SK-N-SH (cell line): Measurements from ENCODE around the gene BMPR1A. TPM values are rescaled to one million over a fixed set of nuclear protein-coding genes. Genes with fewer than 3 reads are reported as not detected.

Experiments used
- CTCF ChIA-PET: fragments of 300-600, 350-600 bp; formaldehyde crosslinking; extraction: SDS; loops from one replicate; lab custom pipeline; 2021; lab: Yijun Ruan, JAX
- POLR2A ChIA-PET: fragments of 350-600 bp; sonication (Branson Sonifier 250); formaldehyde crosslinking; extraction: SDS; loops from one replicate; lab custom pipeline; 2020; ENCODE audit warnings: antibody characterized with exemption, inconsistent platforms; lab: Yijun Ruan, JAX
- DNase-seq: peaks from one replicate; pipeline ENCODE4 v3.0.0; 2012
- H2AFZ ChIP-seq: fragments of 200-600 bp; sonication (generic); 2 replicates; pipeline ENCODE4 v1.8.1; 2016; ENCODE audit warnings: antibody characterized with exemption, mild to moderate bottlenecking, low read depth
- H3F3A ChIP-seq: fragments of 200-600 bp; sonication (generic); replicated peaks from 2 replicates; pipeline ENCODE3; 2016; ENCODE audit warnings: antibody characterized with exemption, mild to moderate bottlenecking; ENCODE audit not compliant: insufficient read depth
- H3K27ac ChIP-seq, 2 experiments: fragments of 200-500 bp in 1 of 2; fragments of 200-600 bp in 1 of 2; sonication (Bioruptor generic) in 1 of 2; sonication (generic), shearing (Covaris generic) in 1 of 2; 2 replicates each; pipeline versions ENCODE4 v1.5.1 to v1.6.1; 2014 to 2016; ENCODE audit warnings: low read depth in 2 of 2, inconsistent platforms in 1 of 2, low read length in 1 of 2, mild to moderate bottlenecking in 1 of 2, mixed read lengths in 1 of 2
- H3K27me3 ChIP-seq: fragments of 200-600 bp; sonication (generic), shearing (Covaris generic); 2 replicates; pipeline ENCODE4 v1.6.1; 2016; ENCODE audit warnings: mixed run types; ENCODE audit not compliant: insufficient read depth
- H3K36me3 ChIP-seq, 2 experiments: fragments of 200-500 bp in 1 of 2; fragments of 200-600 bp in 1 of 2; sonication (Bioruptor generic) in 1 of 2; sonication (generic) in 1 of 2; replicated peaks in 1 of 2; 2 replicates each; pipeline versions ENCODE3 to v1.5.1; 2014 to 2016; ENCODE audit warnings: low read length in 1 of 2, mild to moderate bottlenecking in 1 of 2; ENCODE audit not compliant: insufficient read depth in 2 of 2, control insufficient read depth in 1 of 2
- H3K4me1 ChIP-seq, 2 experiments: fragments of 200-500 bp in 1 of 2; fragments of 200-600 bp in 1 of 2; sonication (Bioruptor generic) in 1 of 2; sonication (generic), shearing (Covaris generic) in 1 of 2; 2 replicates each; pipeline versions ENCODE4 v1.5.1 to v1.6.1; 2014 to 2016; ENCODE audit warnings: low read depth in 1 of 2, low read length in 1 of 2, mixed run types in 1 of 2; ENCODE audit not compliant: insufficient read depth in 2 of 2, control insufficient read depth in 1 of 2
- H3K4me2 ChIP-seq: fragments of 200-600 bp; sonication (generic), shearing (Covaris generic); 2 replicates; pipeline ENCODE4 v1.6.1; 2017; ENCODE audit warnings: mixed run types
- H3K4me3 ChIP-seq, 2 experiments: fragments of 200-500 bp in 1 of 2; fragments of 200-600 bp in 1 of 2; sonication (Bioruptor generic) in 1 of 2; sonication (generic), shearing (Covaris generic) in 1 of 2; 2 replicates each; pipeline versions ENCODE4 v1.5.1 to v1.8.1; 2014 to 2016; ENCODE audit warnings: low read depth in 2 of 2, inconsistent platforms in 1 of 2, low read length in 1 of 2, mild to moderate bottlenecking in 1 of 2, mixed read lengths in 1 of 2, moderate library complexity in 1 of 2
- H3K79me2 ChIP-seq: fragments of 200-600 bp; sonication (generic); 2 replicates; pipeline ENCODE4 v1.8.1; 2017; ENCODE audit warnings: mild to moderate bottlenecking; ENCODE audit not compliant: insufficient read depth
- H3K9ac ChIP-seq: fragments of 200-600 bp; sonication (generic); 2 replicates; pipeline ENCODE4 v1.6.1; 2017; ENCODE audit warnings: mixed run types
- H3K9me2 ChIP-seq: fragments of 200-600 bp; sonication (generic); 2 replicates; pipeline ENCODE4 v1.6.1; 2017; ENCODE audit warnings: mixed run types
- H3K9me3 ChIP-seq: fragments of 200-600 bp; sonication (generic); 2 replicates; pipeline ENCODE4 v1.6.1; 2017; ENCODE audit warnings: mixed run types, mild to moderate bottlenecking, moderate library complexity
- H4K20me1 ChIP-seq: fragments of 200-600 bp; sonication (generic); 2 replicates; pipeline ENCODE4 v1.6.1; 2017; ENCODE audit warnings: mild to moderate bottlenecking, mixed run types; ENCODE audit not compliant: insufficient read depth
- EP300 ChIP-seq, 2 experiments: IDR thresholded peaks; 2 replicates each; pipeline versions ENCODE4 v1.4.0 to v1.6.1; 2012; ENCODE audit warnings: borderline replicate concordance in 1 of 2, low read depth in 1 of 2, low read length in 1 of 2
- EZH2phosphoT487 ChIP-seq: fragments of 200-600 bp; sonication (generic); IDR thresholded peaks from 2 replicates; pipeline ENCODE4 v1.6.1; 2017; ENCODE audit warnings: low read depth, mixed run types, mild to moderate bottlenecking, antibody characterized with exemption, moderate library complexity, borderline replicate concordance
- FOSL2 ChIP-seq: IDR thresholded peaks from 2 replicates; pipeline ENCODE4 v1.4.0; 2012; ENCODE audit warnings: low read depth, mild to moderate bottlenecking, moderate library complexity, borderline replicate concordance
- FOXJ3 ChIP-seq: sonication (generic); formaldehyde crosslinking; IDR thresholded peaks from 2 replicates; pipeline ENCODE4 v1.5.1; 2020; ENCODE audit warnings: mild to moderate bottlenecking, missing genetic modification reagents
- FOXM1 ChIP-seq: IDR thresholded peaks from 2 replicates; pipeline ENCODE4 v1.4.0; 2012; ENCODE audit warnings: low read depth, mild to moderate bottlenecking
- GABPA ChIP-seq: IDR thresholded peaks from 2 replicates; pipeline ENCODE4 v1.4.0; 2012; ENCODE audit warnings: low read depth, mild to moderate bottlenecking
- MEF2A ChIP-seq: IDR thresholded peaks from 2 replicates; pipeline ENCODE4 v1.4.0; 2012; ENCODE audit warnings: low read depth, borderline replicate concordance
- POLR2AphosphoS5 ChIP-seq: IDR thresholded peaks from 2 replicates; pipeline ENCODE4 v1.6.1; 2012; ENCODE audit warnings: low read depth, low read length
- RAD21 ChIP-seq: IDR thresholded peaks from 2 replicates; pipeline ENCODE4 v1.6.1; 2012; ENCODE audit warnings: mild to moderate bottlenecking, low read length
- RXRA ChIP-seq: IDR thresholded peaks from 2 replicates; pipeline ENCODE4 v1.4.0; 2012; ENCODE audit warnings: low read depth, mild to moderate bottlenecking, borderline replicate concordance
- SIN3A ChIP-seq: IDR thresholded peaks from 2 replicates; pipeline ENCODE4 v1.6.1; 2012; ENCODE audit warnings: low read depth, mild to moderate bottlenecking, low read length, moderate library complexity, borderline replicate concordance
- TAF1 ChIP-seq: IDR thresholded peaks from 2 replicates; pipeline ENCODE4 v1.6.1; 2012; ENCODE audit warnings: low read depth, mild to moderate bottlenecking, low read length, moderate library complexity, borderline replicate concordance
- TEAD4 ChIP-seq: IDR thresholded peaks from 2 replicates; pipeline ENCODE4 v1.4.0; 2012; ENCODE audit warnings: mild to moderate bottlenecking, borderline replicate concordance; ENCODE audit not compliant: insufficient read depth
- WGBS: methylation state at CpG from one replicate; pipeline ENCODE4 v1.1.6; 2017; ENCODE audit warnings: low lambda C conversion rate; 5-methylcytosine and 5-hydroxymethylcytosine counted together
- polyA plus RNA-seq, 3 experiments: library from polyadenylated mRNA; depleted of rRNA; stranded (reverse); fragments of >200 nt; gene quantifications; 2 replicates each; pipeline ENCODE4 v1.2.3, GENCODE V29; 2012
- TF ChIP-seq, protein P1 (sequence below): IDR thresholded peaks from 2 replicates; pipeline ENCODE4 v1.6.1; 2012; ENCODE audit warnings: mild to moderate bottlenecking, low read depth, low read length, moderate library complexity
- TF ChIP-seq, protein P2 (sequence below): IDR thresholded peaks from 2 replicates; pipeline ENCODE4 v1.4.0; 2012; ENCODE audit warnings: low read depth, borderline replicate concordance
- TF ChIP-seq, protein P3 (sequence below): fragments of 200-600 bp; sonication (generic); IDR thresholded peaks from 2 replicates; pipeline ENCODE4 v1.6.1; 2017; ENCODE audit warnings: antibody characterized with exemption, mild to moderate bottlenecking, moderate library complexity
- TF ChIP-seq, protein P4 (sequence below): IDR thresholded peaks from 2 replicates; pipeline ENCODE4 v1.4.0; 2012; ENCODE audit warnings: low read depth, borderline replicate concordance

The BMPR1A gene
- polyA plus RNA-seq, 1 of the 3 experiments (the other 2 are of a cell fraction): 12.7 TPM

DNA sequence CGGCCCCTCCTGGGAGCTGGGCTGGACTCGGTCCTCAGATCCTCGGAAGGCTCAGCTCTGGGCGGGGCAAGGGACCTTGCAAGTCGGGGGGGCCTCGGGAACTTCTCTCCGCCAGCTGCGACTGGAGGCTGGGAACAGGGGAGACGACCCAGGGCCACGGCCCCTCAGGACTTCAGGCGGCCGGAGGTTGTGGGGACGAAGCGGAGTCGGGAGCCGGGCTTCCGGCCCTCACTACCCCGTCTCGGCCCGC lies 214.5 kb downstream of the BMPR1A start:
- TF ChIP-seq, protein P1, sequence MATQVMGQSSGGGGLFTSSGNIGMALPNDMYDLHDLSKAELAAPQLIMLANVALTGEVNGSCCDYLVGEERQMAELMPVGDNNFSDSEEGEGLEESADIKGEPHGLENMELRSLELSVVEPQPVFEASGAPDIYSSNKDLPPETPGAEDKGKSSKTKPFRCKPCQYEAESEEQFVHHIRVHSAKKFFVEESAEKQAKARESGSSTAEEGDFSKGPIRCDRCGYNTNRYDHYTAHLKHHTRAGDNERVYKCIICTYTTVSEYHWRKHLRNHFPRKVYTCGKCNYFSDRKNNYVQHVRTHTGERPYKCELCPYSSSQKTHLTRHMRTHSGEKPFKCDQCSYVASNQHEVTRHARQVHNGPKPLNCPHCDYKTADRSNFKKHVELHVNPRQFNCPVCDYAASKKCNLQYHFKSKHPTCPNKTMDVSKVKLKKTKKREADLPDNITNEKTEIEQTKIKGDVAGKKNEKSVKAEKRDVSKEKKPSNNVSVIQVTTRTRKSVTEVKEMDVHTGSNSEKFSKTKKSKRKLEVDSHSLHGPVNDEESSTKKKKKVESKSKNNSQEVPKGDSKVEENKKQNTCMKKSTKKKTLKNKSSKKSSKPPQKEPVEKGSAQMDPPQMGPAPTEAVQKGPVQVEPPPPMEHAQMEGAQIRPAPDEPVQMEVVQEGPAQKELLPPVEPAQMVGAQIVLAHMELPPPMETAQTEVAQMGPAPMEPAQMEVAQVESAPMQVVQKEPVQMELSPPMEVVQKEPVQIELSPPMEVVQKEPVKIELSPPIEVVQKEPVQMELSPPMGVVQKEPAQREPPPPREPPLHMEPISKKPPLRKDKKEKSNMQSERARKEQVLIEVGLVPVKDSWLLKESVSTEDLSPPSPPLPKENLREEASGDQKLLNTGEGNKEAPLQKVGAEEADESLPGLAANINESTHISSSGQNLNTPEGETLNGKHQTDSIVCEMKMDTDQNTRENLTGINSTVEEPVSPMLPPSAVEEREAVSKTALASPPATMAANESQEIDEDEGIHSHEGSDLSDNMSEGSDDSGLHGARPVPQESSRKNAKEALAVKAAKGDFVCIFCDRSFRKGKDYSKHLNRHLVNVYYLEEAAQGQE: no peak
- TF ChIP-seq TEAD4: no peak
- TF ChIP-seq EP300 (IDR thresholded peaks at IDR 0.05; ENCODE audit: borderline replicate concordance in 1 of 2, low read depth in 1 of 2, low read length in 1 of 2): no peak
- no peak for TF ChIP-seq EZH2phosphoT487
- TF ChIP-seq, protein P2, sequence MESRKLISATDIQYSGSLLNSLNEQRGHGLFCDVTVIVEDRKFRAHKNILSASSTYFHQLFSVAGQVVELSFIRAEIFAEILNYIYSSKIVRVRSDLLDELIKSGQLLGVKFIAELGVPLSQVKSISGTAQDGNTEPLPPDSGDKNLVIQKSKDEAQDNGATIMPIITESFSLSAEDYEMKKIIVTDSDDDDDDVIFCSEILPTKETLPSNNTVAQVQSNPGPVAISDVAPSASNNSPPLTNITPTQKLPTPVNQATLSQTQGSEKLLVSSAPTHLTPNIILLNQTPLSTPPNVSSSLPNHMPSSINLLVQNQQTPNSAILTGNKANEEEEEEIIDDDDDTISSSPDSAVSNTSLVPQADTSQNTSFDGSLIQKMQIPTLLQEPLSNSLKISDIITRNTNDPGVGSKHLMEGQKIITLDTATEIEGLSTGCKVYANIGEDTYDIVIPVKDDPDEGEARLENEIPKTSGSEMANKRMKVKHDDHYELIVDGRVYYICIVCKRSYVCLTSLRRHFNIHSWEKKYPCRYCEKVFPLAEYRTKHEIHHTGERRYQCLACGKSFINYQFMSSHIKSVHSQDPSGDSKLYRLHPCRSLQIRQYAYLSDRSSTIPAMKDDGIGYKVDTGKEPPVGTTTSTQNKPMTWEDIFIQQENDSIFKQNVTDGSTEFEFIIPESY: no peak
- TF ChIP-seq, protein P3, sequence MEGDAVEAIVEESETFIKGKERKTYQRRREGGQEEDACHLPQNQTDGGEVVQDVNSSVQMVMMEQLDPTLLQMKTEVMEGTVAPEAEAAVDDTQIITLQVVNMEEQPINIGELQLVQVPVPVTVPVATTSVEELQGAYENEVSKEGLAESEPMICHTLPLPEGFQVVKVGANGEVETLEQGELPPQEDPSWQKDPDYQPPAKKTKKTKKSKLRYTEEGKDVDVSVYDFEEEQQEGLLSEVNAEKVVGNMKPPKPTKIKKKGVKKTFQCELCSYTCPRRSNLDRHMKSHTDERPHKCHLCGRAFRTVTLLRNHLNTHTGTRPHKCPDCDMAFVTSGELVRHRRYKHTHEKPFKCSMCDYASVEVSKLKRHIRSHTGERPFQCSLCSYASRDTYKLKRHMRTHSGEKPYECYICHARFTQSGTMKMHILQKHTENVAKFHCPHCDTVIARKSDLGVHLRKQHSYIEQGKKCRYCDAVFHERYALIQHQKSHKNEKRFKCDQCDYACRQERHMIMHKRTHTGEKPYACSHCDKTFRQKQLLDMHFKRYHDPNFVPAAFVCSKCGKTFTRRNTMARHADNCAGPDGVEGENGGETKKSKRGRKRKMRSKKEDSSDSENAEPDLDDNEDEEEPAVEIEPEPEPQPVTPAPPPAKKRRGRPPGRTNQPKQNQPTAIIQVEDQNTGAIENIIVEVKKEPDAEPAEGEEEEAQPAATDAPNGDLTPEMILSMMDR: no peak
- TF ChIP-seq GABPA: no peak
- TF ChIP-seq, protein P4, sequence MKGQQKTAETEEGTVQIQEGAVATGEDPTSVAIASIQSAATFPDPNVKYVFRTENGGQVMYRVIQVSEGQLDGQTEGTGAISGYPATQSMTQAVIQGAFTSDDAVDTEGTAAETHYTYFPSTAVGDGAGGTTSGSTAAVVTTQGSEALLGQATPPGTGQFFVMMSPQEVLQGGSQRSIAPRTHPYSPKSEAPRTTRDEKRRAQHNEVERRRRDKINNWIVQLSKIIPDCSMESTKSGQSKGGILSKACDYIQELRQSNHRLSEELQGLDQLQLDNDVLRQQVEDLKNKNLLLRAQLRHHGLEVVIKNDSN: no peak
- TF ChIP-seq FOSL2: no peak
- TF ChIP-seq RXRA: no peak
- no peak for TF ChIP-seq RAD21
- TF ChIP-seq SIN3A: no peak
- no peak for TF ChIP-seq FOXJ3 (CRISPR knock-in tag)
- TF ChIP-seq FOXM1: no peak
- TF ChIP-seq TAF1: no peak
- no peak for TF ChIP-seq MEF2A
- no peak for TF ChIP-seq POLR2AphosphoS5
- Histone ChIP-seq H3K4me1 (peaks cover 0 to 6% of the 10 kb centered on the region in 2 experiments; a peak in 1 of 4 replicates), H3K9me3 (no peaks in the 10 kb centered on the region), H3K9me2 (no peaks in the 10 kb centered on the region), H3K36me3 (no peaks in the 10 kb centered on the region), H3K9ac (no peak overlapping the region), H3K4me3 (no peak overlapping the region), H3F3A (no peaks in the 10 kb centered on the region), H3K27ac (no peak overlapping the region), H4K20me1 (no peaks in the 10 kb centered on the region), H3K4me2 (no peak overlapping the region), H2AFZ (no peak overlapping the region), H3K79me2 (no peaks in the 10 kb centered on the region), H3K27me3 (no peaks in the 10 kb centered on the region)
- CTCF ChIA-PET: interaction anchor here (1.0 kb wide), 1 partner anchor 32 kb away, joined by 3 read pairs; no protein-coding TSS in a partner anchor
- POLR2A ChIA-PET: no interaction called here
- DNase-seq: peak; percentile 27
- WGBS: 80% methylated on average over 1 of the region's 20 CpGs
